Measurements from ENCODE around the gene MYO18B.

Gene MYO18B

GRCh38 chr22:25841775-25842174, 99.8 kb downstream of the MYO18B start:
- TF ChIP-seq ZNF274 (IDR thresholded peaks at IDR 0.05; ENCODE audit: low read depth, low read length): no peak
- no peak overlapping the region for H3K4me3 ChIP-seq (ENCODE audit: low read length)

DNA sequence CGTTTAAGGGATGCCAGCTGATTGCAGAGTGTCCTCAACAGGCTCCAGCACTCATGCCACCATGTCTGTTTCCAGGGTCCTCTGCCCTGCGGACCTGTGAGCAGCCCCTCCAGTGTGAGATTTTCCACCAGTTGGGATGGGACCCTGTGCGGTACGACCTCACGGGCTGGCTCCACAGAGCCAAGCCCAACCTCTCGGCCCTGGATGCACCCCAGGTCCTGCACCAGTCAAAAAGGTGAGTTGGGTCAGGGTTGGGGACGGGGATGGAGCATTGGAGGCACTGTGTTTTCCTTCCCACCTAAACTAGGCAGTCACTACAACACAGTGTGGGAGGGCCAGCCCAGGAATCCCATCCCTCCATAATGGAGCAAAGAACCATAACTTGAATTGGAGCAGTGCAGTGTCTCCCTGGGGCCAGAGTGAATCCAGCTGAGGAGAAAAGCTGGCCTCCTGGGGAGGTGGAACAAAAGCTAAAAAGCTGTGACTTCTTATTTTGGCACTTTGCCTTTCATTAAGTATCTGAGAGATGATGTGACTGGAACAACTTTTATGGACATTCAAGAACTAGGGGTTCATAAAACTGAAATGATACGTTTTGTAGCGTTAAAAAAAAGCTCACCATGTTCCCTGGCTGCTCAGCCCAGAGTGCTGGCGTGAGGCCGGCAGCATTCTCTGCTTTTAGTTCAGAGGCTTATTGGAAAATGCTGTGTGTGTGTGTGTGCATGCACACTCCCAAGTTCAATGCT, 101.8 kb downstream of the MYO18B start:
- H3K4me3 ChIP-seq (ENCODE audit: low read length): no peak overlapping the region
- TF ChIP-seq ZNF274 (IDR thresholded peaks at IDR 0.05; ENCODE audit: low read depth, low read length): no peak

DNA sequence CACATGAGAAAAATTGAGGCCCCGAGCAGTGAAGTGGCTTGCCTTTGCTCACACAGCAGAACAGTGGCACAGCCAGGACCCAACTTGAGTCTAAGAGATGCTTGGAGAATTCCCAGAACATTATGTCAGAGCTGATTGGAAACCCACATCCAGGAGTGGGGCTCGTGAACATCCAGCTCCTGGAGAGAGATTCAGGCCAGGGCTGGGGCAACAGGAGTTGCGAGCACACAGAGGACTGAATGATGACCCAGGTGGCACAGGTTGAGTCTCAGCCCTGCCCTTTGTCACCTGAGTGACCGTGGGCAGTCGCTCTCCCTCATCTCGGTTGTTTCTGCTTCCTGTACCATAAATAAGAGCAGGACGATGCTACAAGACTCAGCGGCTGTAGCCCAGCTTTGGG, 102.6 kb downstream of the MYO18B start:
- no peak overlapping the region for H3K4me3 ChIP-seq (ENCODE audit: low read length)
- TF ChIP-seq ZNF274 (IDR thresholded peaks at IDR 0.05; ENCODE audit: low read depth, low read length): no peak

GRCh38 chr22:25845985-25846745, 104.2 kb downstream of the MYO18B start:
- no peak overlapping the region for H3K4me3 ChIP-seq (ENCODE audit: low read length)
- no peak for TF ChIP-seq ZNF274 (IDR thresholded peaks at IDR 0.05; ENCODE audit: low read depth, low read length)

GRCh38 chr22:25847451-25847850, 105.5 kb downstream of the MYO18B start:
- TF ChIP-seq ZNF274 (IDR thresholded peaks at IDR 0.05; ENCODE audit: low read depth, low read length): no peak
- no peak overlapping the region for H3K4me3 ChIP-seq (ENCODE audit: low read length)

GRCh38 chr22:25848954-25849353, 107.0 kb downstream of the MYO18B start:
- no peak for TF ChIP-seq ZNF274 (IDR thresholded peaks at IDR 0.05; ENCODE audit: low read depth, low read length)

GRCh38 chr22:25849522-25849921, 107.5 kb downstream of the MYO18B start:
- no peak for TF ChIP-seq ZNF274 (IDR thresholded peaks at IDR 0.05; ENCODE audit: low read depth, low read length)
- no peak overlapping the region for H3K4me3 ChIP-seq (ENCODE audit: low read length)

More at GRCh38 chr22:25848954-25849353, 107.0 kb downstream of the MYO18B start:
- no peak overlapping the region for H3K4me3 ChIP-seq (ENCODE audit: low read length)

DNA sequence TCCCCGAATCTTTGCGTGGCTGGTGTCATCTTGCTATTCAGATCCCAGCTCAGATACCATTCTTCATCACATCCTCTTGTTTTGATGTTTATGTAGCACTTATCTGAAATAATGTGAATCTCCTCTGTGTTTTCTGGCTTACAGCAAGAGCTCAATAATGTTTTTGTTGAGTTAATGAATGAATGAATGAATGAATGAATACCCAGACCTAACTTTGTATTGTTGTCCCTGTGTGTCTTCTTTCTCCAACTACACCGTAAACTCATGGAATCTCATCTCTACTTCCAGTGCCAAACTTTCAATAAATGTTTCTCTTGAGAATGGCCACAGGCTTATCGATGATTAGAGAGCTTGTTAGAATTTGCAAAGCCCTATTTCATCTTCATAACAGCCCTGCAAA, 110.2 kb downstream of the MYO18B start:
- H3K4me3 ChIP-seq (ENCODE audit: low read length): no peak overlapping the region
- no peak for TF ChIP-seq ZNF274 (IDR thresholded peaks at IDR 0.05; ENCODE audit: low read depth, low read length)

DNA sequence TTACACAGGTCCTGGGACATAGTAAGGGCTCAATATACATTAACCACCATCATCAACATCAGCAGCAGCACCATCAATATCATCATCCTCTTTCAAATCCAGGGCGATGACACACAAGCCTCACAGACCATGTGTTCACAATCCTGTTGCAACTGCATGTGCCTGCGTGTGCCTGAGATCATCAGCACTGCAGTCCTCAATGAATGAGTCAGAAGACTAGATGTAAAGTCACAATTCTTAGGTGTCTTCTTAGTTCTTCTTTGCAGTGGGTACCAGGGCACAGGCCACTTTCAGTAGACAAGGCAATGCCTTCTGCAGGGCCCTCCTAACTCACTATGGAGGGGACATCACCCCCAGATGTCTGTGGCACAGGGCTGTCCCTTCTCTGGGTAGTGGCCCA, 111.1 kb downstream of the MYO18B start:
- TF ChIP-seq ZNF274 (IDR thresholded peaks at IDR 0.05; ENCODE audit: low read depth, low read length): no peak
- no peak overlapping the region for H3K4me3 ChIP-seq (ENCODE audit: low read length)

DNA sequence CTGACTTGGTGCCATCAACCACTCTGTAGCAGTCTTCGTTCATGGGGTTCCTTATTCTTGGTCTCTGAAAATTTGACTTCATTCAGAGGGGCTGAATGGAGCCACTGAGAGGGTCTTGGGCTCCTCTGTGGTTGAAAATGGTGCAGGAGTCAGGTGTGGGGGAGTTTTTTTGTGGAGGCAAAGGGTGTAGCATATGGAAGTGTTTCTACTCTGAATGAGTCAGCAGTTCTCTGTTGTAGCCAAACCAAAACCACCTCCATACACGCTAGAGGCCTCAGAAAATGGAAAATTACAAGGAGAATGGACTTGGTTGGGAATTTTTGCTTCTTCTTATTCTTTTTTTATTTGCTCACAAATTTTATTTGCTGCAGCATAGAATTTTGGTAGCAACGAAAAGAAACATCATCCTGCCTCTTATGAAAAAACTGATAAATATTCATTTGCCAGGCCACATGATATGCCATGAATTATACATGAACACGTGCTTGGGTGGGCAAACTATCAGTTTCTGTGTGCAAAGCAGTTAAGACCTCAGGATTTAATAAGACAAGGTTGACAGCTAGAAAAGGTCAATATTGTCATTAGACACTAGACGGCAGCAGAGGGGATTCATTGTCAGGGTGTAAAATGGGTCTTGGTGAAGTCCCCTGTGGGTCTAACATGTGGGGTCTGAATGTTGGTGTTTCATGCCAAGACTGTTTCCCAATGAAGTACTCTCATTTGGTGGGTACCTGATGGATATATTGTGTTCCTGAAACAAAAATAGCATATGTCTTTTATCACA, 111.7 kb downstream of the MYO18B start:
- TF ChIP-seq ZNF274 (IDR thresholded peaks at IDR 0.05; ENCODE audit: low read depth, low read length): no peak
- H3K4me3 ChIP-seq (ENCODE audit: low read length): no peak overlapping the region

- H3K4me3 ChIP-seq (ENCODE audit: low read length): no peak overlapping the region
- TF ChIP-seq ZNF274 (IDR thresholded peaks at IDR 0.05; ENCODE audit: low read depth, low read length): no peak
Observed at GRCh38 chr22:25869771-25870170, 127.8 kb downstream of the MYO18B start.

- H3K4me3 ChIP-seq (ENCODE audit: low read length): no peak overlapping the region
- no peak for TF ChIP-seq ZNF274 (IDR thresholded peaks at IDR 0.05; ENCODE audit: low read depth, low read length)
Observed at GRCh38 chr22:25874327-25874726, 132.3 kb downstream of the MYO18B start.

- TF ChIP-seq ZNF274 (IDR thresholded peaks at IDR 0.05; ENCODE audit: low read depth, low read length): no peak
- no peak overlapping the region for H3K4me3 ChIP-seq (ENCODE audit: low read length)
Observed at GRCh38 chr22:25875461-25875860, 133.5 kb downstream of the MYO18B start.

DNA sequence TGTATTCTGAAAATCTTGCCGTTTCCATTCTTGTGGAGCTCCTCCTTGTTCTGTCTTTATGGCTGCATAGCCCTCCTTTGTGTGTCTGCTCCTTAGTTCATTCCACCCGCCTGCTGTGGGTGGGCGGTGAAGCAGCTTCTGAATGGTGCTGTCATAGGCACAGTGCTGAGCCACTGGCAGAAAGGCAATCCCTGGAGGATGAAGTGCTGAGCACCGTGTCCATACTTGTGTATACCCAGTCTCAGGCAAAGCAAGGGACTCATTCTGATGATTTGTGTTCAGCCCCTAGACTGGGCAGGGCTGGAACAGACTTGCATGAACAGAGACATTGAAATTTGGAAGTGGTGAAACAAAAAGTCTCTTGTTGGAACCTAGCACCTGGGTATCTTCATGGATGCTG, 134.9 kb downstream of the MYO18B start:
- no peak overlapping the region for H3K4me3 ChIP-seq (ENCODE audit: low read length)

More for the DNA sequence above, 134.9 kb downstream of the MYO18B start:
- TF ChIP-seq ZNF274 (IDR thresholded peaks at IDR 0.05; ENCODE audit: low read depth, low read length): no peak
